Esophagus mucosa (tissue), 1 donor: ENCODE results near the gene TAOK3. TPM values are rescaled to one million over a fixed set of nuclear protein-coding genes. Genes with fewer than 3 reads are reported as not detected.
"Not testable (repeated sequence)": the region's sequence is repeated elsewhere in the genome, so short reads cannot be mapped to it uniquely, and the experiment has no call there.

Experiments used
- ATAC-seq: fragments of 200-7000 bp; cut with Tn5 transposase; one replicate; pipeline ENCODE4 v1.9.1; 2020
- total RNA-seq: library from RNA; stranded (reverse); gene quantifications from one replicate; pipeline ENCODE4 v1.2.4, GENCODE V29; 2023
- donor health status: DM: yes; HTN: yes; CAD: no.

The TAOK3 gene
- total RNA-seq, result 22.8 TPM

DNA sequence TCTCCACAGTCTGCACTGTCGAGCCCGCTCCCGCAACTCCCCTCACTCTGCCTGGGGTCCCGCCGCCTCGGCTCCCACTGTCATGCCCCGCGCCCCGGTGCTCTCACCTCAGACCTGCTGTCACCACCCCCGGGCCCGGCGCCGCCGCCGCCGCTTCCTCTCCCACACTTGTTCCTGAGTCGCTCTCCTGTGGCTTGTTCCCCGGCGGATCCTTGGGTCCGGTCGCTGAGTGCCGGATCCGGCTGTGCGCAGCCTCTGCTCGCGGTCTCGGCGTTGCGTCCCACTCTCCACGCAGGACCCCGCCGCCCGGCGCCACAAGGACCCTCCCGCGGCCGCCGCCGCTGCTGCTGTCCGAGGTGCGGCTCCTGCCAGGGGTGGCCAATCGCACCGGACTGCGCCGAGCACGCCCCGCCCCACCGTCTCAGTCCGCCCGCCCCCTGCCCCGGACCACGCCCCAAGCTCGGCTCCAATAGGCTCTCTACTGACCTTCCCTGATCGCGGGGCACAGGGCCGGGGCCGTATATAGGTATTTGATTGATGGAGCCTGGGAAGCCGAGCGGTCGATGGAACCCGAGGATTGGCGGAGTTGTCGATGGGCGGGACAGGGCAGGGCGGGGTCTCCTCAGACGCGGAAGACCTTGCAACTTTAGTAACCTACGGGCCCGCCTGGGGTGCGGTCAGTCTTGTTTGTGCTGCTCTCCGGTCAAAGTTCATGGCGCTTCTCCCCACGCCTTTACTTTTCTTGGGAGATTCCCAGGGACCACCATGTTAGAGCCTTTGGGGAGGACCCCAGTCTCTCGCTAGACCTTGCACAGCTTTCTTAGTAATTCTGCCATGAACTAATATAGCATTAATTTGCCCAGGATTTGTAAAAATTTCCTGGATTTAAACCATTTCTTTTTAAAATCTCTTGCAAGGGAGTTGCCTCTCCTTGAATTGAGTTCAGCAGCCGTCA is at the start of gene TAOK3:
TSS of gene TAOK3 (minus strand) at position 367 of the 955 bp plus-strand sequence. CDS start 117,340 bp downstream, outside the sequence.
- ATAC-seq, result peak; percentile 97

DNA sequence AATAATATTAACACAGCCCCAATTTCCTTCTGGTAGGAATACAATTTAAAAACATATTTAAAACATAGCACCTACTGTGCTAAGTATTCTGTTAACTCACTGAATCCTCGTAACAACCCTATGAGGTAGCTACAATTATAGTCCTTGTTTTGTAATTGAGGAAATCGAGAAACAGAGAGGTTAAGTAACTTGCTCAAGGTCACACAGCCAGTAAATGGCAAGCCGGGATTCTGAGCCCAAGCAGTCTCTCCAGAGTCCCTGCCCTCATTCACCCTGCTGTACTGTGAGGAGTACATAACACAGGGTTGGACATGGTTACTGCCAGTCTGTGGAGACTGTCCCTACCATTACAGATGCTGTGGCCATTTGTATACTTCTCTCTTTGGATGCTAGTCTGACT is 48.0 kb upstream of the TAOK3 start:
- ATAC-seq, result no peak

DNA sequence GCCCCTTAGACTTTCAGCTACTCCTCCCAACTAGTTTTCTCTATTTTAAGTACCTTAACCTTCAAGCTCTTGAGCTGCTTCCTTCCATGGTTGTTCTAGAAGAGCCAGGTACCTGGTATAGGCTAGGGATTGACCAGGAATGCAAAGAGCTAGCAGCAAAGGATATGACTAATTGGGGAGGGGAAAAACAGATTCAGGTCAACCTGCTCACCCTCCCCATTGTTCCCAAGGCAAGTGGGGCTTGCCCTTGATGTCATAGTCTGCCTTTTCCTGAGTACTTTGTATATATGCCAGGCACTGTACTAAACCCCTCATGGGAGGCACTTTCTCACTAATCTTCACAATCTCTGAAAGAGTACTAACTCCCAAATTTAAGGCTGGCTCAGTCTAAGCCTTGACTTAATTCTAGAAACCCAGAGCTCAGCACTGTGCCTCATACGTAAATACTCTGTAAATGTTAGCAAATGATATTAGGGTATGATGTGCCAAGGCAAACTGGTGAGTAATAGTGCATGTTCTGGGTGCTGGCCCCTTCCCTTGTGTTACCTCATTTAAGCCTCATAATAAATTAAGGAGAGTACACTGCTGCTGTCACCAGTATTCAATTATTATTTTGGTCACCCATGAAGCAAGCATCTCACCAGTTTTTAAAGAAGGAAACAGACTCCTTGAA is 45.8 kb upstream of the TAOK3 start:
- peak; percentile 80 for ATAC-seq

DNA sequence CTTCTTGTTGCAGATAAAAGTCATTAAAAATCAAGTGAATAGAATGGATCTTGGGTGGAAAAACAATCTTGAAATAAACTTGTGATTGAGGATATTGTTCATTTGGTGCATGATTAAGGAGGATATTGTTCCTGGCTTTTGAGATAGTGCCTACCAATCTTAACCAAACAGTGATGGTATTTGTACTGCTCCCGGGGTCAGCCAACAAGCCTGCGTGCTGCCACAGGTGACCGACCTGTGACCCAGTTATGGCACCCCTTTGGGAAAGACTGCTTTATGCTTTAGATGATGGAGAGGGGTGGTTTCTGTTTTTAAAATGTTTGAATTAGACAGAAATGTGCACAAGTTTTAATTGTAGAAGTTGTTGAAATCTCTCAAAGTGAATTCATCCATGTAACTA is 45.2 kb upstream of the TAOK3 start:
- ATAC-seq, result no peak

DNA sequence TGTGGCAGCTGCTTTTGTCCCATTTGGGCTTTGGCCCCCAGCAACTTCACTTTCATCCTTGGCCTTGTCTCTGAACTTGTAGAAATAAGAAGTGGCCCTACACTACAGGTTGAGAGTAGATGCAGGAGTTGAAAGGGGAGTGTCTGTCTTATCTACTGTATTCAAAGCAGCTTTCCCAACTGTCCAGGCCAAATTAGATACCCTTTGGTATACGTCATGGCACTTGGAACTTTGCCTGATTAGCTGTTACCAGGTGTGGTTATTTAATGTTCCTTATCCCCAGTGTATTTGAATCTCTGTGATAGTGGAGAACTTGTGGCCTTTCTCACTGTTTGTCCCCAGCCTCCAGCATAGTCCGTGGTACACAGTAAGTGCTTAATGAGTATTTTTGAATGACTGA is 37.1 kb upstream of the TAOK3 start:
- no peak for ATAC-seq

DNA sequence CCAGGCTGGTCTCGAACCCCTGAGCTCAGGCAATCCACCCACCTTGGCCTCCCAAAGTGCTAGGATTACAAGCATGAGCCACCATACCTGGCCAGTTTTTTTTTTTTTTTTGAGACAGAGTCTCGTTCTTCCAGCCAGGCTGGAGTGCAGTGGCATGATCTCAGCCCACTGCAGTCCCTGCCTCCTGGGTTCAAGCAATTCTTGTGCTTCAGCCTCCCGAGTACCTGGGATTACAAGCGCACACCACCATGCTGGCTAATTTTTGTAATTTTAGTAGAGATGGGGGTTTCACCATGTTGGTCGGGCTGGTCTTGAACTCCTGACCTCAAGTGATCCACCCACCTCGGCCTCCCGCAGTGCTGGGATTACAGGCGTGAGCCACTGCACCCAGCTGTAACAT is 35.5 kb upstream of the TAOK3 start:
- ATAC-seq, result not testable (repeated sequence)

DNA sequence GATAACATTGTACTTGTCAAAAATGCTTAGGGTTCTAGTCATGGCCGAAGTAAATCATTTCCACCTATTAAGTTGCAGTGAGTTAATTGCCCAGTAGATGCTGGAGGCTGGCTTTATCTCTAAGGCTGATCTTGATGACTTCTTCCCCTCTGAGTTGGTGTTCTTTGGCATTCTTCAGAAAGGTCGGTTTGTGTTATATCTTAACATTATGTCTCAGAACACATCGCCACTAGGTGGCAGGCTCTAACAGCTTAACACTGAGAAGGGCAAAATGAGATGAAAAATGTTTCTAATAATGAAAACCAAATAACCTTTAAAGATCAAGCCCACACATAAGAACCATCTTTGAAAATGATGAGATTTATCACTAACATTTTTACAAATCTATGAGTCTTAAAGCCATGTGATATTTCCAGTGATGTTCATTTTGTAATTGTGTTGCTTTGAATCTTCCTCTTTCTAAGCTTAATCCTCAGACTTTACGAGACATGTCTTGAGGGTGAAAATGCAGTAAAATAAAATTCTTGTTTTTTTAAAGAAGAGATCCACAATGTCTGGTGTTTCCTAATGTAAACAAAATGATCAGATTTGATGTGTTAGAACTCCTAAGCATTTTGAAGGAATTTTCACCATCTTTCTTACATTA is 32.3 kb upstream of the TAOK3 start:
- peak; percentile 29 for ATAC-seq

DNA sequence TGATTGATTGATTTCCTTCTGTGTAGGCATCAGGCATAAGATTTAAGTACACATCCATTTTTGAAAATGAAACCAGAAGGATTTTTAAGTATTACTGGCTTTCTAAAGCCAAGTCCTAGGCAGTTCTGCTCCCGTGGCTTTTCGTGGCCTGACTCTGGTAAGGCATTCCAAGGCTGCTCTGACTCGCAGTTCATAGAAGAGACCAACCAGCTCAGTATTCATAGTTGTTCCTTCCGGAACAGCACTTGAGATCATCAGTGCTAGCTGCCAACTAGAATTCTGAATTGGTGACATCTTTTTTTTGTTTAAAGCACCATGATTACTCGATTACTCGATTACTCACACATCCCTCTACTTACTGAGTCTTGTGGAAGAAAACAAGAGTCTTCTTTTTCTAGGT is 29.5 kb upstream of the TAOK3 start:
- no peak for ATAC-seq

DNA sequence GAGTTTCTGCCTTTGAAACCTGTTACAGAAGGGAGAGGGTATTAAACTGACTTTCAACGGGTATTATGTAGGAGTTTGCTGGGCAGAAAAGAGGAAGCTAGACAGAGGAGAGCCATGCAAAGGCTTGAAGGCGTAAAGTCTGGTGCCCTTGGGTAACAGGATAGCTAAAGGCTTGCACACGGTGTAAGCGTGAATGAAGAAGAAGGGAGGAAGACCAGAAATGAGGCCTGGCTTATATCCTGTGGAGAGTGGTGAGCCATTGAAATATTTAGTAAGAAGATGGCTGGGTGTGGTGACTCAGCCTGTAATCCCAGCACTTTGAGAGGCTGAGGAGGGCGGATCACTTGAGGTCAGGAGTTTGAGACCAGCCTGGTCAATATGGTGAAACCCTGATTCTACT is 26.2 kb upstream of the TAOK3 start:
- no peak for ATAC-seq

DNA sequence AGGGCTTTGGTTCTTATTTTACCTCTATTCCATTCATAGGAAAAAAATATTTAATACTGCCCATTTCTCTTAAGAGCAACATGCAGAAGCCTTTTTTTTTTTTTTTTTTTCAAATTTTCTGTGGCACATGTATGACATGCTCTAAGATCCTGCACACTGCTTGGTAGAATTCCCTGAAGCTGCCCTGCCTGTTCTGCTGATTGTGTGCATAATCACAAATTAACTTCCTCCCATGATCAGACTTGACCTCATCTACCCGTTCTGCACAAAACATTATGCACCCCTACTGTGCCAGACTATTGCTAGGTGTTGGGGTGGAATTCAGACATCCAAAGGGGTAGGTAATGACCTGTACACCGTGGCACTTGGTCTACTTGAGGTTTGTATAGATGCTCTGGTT is 25.8 kb upstream of the TAOK3 start:
- no peak for ATAC-seq

DNA sequence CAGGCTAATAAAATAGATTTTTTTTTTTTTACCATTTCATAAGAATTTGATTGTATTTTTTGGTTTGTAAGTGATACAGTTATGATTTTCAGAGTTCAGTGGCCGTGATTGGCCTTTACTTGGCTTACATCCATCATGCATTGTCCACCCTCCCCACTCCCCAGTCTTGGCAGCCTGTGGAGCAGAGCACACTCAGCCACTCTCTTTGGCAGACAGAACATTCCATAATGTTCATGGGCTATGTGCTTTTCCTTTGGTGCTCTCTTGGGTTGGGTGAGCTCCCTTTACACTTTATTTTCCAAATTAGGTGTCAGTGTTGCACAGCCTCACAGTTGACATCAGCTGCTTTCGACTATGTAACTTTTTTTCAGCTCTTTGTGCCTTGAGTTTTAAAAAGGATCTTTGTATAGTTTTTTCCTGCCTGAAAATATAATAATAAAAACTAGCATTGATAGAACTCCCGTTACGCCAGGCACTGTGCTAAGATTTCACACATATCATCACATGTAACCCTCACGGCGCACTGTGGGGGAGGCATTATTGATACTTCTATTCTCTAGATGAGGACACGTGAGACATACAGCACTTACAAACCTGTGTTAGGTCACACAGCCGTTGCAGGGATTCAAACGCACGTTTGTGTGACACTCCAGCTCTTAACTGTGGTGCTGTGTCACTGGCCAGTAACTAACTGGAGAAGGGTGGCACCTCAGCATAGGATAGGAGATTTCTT is 25.2 kb upstream of the TAOK3 start:
- no peak for ATAC-seq

DNA sequence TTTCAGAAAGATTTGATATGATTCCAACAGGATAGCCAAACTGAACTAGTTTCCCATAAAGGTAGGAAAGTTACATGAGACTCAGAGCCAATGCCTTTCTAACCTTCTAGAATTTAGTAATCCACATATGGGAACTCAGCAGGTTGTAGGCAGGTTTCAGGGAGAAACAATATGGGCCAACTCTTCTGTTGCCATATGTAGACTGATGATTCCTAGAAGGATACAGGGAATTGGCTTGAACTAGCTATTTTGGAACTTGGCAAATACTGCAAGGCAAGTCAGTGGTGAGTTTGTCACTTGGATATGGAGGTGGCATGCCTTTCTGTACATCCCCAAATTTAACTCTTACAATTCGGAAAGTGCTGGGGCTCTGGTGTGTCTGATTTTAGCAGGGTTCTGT is 19.1 kb upstream of the TAOK3 start:
- no peak for ATAC-seq

DNA sequence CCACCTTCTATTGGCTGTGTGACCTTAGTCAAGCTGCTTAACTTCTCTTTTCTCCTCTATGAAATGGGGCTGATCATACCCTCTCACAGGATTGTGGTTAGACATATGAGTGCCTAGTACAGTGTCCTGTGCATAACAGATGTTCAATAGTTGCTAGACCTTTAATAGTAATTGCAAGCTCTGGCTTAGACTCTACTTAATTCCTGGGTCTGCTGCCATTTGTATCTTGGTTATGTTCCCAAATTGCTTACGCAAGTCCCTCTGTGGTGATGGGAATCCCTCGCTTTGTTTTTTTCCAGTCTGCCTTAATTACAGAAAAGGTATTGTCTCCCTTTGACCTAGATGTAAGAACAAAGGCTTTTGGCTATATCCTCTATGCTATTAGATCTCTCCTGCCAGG is 18.7 kb upstream of the TAOK3 start:
- ATAC-seq, result no peak

DNA sequence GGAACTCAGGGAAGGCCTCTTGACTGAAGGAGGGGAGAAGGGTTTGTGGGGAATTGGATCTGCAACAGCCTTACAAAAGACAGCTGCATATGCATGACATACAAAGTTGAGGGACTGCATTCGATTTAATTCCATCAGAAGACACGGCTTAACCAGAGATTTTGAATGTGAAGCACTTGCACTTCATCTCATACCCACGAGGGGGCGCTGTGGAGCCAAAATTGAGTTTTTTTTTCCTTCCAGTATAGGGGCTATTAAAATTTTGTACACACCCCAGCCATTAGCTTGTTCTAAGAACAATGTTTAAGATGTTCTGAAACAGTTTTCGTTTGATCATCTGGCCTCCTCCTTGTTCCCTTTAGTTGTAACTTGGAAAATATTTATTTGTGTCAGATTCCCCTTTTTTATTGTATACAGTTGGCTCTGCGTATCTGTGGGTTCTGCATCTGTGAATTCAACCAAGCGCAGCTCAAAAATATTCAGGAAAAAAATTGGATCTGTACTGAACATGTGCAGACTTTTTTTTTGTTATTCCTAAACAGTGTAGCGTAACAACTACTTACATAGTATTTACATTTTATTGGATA is 5.3 kb upstream of the TAOK3 start:
- peak; percentile 11 for ATAC-seq

DNA sequence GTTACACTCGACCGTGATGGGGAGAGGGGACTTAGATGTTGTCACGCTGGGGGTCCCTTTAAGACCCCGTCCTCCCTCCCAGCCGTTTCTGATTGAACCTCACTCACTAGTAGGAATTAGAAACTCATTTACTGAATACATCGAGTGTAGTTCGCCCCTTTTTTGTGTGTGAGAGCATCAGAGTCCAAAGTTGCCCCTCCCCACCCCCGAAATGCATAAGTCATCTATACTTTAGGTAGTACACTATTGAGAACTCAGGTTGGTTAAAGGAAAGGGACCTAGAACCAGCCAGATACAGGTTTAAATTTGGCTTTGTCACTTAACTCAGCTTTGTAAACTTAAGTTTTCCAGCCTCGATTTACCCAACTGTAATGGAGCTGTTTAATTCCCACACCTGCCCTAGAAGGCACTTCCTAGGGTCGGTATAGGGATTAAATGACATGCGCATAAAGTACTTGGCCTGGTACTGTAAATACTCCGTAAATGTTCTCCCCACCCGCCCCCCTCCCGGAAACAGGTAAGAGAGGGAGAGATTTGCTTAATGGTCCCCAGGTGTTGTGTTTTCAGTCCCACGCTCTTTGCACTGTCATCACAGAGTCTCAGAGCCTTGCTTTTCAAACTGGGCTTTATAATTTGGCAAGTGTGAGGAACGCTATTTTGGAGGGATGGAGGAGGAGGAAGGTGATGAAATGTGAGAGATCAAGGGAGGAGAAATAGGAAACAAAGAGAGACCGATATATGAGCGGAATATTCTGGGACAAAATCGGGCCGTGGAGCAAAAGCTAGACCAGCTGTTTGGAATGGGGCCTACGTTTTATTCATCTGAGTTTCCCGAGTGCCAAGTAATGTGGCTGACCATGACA is 4.5 kb upstream of the TAOK3 start:
- ATAC-seq, result no peak

DNA sequence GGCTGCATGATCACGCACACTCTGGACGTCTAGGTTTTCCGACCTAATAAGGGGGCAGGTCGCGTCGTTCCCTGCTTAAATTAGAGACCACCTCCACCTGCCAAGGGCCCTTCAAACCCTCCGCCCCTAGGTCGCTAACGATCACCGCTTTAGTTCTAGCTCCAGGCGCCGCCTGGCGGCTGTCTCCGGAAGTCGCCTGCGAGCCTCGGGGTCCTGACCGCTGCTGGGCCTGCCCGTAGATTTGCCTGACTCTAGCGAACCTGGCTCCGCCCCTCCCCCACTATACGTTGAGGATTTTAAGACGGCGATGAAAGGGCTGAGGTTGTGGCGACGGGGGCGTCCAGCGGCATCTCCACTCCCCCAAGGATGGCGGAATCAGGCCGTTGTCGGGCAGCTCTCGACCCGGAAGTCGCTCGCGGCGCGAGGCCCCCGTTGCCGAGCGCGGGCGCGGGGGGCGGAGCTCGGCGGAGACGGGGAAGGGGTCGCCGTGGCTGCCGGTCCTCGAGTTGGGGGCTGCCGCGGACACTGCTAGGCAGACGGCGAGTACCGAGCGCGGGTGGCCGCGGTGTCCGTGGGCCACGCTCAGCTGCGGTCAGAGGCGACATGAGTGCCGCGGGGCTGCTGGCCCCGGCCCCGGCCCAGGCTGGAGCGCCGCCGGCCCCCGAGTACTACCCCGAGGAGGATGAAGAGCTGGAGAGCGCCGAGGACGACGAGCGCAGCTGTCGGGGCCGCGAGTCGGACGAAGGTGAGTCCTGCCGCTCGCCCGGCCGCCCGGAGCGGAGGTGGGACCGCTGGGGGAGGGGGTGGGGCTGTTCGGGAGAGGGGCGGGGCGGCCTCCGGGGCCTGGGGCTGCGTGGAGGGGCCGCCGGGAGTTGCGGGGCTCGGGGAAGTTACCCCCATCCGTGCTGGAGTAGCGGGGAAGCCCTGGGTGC is 3.6 kb upstream of the TAOK3 start, which contains the start of gene SUDS3:
TSS of gene SUDS3 (plus strand) at position 467 of the 932 bp plus-strand sequence. CDS start at position 604, 137 bp downstream.
- peak; percentile 52 for ATAC-seq

DNA sequence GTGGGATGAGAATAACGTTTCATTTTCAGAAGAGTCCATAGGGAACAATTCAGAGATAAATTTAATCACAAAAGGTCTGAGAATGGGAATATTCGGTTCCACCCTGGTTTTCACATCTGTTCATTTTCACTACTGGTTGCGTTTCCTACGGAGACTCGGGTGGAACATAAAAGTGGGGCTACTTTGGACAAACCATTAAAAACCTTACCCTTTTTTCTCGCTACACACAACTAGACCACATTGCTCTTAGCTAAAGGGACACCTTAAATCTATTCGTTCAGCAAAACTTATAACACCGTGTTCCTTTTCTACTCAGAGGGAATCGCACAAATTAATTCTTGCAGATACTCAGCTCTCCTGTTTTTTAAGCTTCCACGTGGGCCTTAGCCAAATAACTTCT is 2.6 kb upstream of the TAOK3 start:
- no peak for ATAC-seq

DNA sequence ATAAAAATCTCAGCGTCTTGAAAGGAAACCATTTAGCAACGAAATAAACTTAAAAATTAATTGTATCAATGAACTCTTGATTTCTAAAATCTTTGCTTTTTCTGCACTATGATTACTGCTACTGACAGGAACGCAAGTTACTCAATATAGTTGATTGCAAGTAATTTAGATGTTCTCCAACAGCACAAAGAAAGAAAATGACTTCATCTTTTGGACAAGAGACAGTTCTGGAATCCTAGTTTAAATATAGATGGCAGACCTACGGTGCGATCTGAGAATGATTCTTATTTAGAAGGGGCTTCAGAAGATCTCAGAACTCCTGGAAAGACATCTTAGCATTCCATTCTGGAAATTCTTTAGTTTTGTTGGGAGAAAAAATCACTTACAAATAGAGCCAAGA is 2.2 kb upstream of the TAOK3 start:
- no peak for ATAC-seq

DNA sequence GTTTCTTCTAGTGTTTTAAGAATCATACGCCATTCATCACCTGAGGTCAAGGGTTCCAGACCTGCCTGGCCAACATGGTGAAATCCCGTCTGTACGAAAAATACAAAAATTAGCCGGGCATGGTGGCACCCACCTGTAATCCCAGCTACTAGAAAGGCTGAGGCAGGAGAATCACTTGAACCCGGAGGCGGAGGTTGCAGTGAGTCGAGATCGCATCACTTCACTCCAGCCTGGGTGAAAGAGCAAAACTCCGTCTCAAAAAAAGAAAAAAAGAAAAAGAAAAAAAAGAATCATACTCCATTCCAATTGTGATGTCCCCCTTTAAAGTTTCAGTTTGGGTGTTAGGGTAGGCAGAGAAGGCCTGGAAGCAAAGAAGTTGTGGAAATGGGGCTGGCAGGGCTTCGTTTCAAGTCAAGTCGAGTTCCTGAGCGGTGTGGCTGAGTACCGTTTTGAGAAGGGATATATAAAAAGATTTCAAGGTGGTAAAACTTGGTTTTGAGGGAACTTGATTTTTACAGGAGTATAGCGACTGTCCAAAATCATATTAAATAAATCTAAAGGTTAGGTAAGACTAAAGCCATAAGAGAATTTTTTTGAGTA is 1.5 kb upstream of the TAOK3 start:
- ATAC-seq, result no peak

DNA sequence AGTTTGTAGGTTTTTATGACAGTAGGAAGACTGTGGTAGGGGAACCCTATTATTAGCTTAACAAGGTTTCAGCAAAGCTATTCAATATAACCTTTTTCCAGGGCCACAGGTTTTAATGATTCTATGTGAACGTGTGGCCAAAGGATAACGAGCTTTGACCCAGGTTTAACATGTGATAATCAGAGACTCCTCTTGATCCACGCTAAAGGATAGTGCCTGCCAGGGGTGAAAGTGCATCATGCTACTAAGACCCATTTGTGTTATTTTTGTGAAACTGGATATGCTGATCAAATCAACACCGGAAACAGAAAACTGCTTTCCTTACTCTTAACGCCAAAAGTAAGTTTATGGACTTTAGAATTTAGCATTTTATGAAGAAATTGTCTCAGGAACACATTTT is 909 bp upstream of the TAOK3 start:
- ATAC-seq, result no peak
